HEK293T (cell line): ENCODE results near the gene CAMKK1.

Source experiments
- CTCF ChIA-PET: fragments of 350-600 bp; formaldehyde crosslinking; extraction: SDS; loops from one replicate; lab custom pipeline; 2021; ENCODE audit warnings: antibody characterized with exemption, inconsistent platforms; lab: Yijun Ruan, JAX
- POLR2A ChIA-PET: fragments of 350-600 bp; formaldehyde crosslinking; extraction: SDS; loops from one replicate; lab custom pipeline; 2020; ENCODE audit warnings: antibody characterized with exemption, inconsistent platforms; lab: Yijun Ruan, JAX
- DNase-seq: peaks from one replicate; pipeline ENCODE4 v3.0.0; 2012; ENCODE audit warnings: mixed read lengths; ENCODE audit errors: extremely low spot score
- ARNT ChIP-seq: fragments of 450-650 bp; IDR thresholded peaks from 2 replicates; pipeline ENCODE4 v1.6.1; 2017; ENCODE audit warnings: mild to moderate bottlenecking
- BHLHE40 ChIP-seq: fragments of 450-650 bp; IDR thresholded peaks from 2 replicates; pipeline ENCODE4 v1.6.1; 2016; ENCODE audit warnings: mild to moderate bottlenecking, moderate library complexity, borderline replicate concordance
- CTBP1 ChIP-seq: fragments of 450-650 bp; IDR thresholded peaks from 2 replicates; pipeline ENCODE4 v1.6.1; 2016; ENCODE audit warnings: borderline replicate concordance
- ELF4 ChIP-seq: fragments of 450-650 bp; IDR thresholded peaks from 2 replicates; pipeline ENCODE4 v1.6.1; 2017; ENCODE audit warnings: antibody characterized with exemption
- FOXA1 ChIP-seq: fragments of 450-650 bp; IDR thresholded peaks from 2 replicates; pipeline ENCODE4 v1.6.1; 2016; ENCODE audit warnings: mild to moderate bottlenecking
- FOXK2 ChIP-seq: fragments of 450-650 bp; IDR thresholded peaks from 2 replicates; pipeline ENCODE4 v1.6.1; 2016; ENCODE audit warnings: mild to moderate bottlenecking
- FOXM1 ChIP-seq: fragments of 450-650 bp; IDR thresholded peaks from 2 replicates; pipeline ENCODE4 v1.6.1; 2017; ENCODE audit warnings: mild to moderate bottlenecking, borderline replicate concordance
- HDGF ChIP-seq: fragments of 450-650 bp; IDR thresholded peaks from 2 replicates; pipeline ENCODE4 v1.6.1; 2017; ENCODE audit warnings: antibody characterized with exemption, borderline replicate concordance
- L3MBTL2 ChIP-seq: fragments of 450-650 bp; conservative IDR thresholded peaks from 2 replicates; pipeline ENCODE4 v1.6.1; 2016; ENCODE audit warnings: mild to moderate bottlenecking
- LEF1 ChIP-seq: fragments of 450-650 bp; IDR thresholded peaks from 2 replicates; pipeline ENCODE4 v1.6.1; 2017; ENCODE audit warnings: mild to moderate bottlenecking, borderline replicate concordance
- NFRKB ChIP-seq: fragments of 450-650 bp; IDR thresholded peaks from 2 replicates; pipeline ENCODE4 v1.6.1; 2016; ENCODE audit warnings: mild to moderate bottlenecking, moderate library complexity
- PKNOX1 ChIP-seq: fragments of 450-650 bp; IDR thresholded peaks from 2 replicates; pipeline ENCODE4 v1.6.1; 2016
- SP1 ChIP-seq: fragments of 450-650 bp; IDR thresholded peaks from 2 replicates; pipeline ENCODE4 v1.6.1; 2017
- SUZ12 ChIP-seq: fragments of 450-650 bp; IDR thresholded peaks from 2 replicates; pipeline ENCODE4 v1.6.1; 2016; ENCODE audit warnings: mild to moderate bottlenecking
- TARDBP ChIP-seq: fragments of 450-650 bp; IDR thresholded peaks from 2 replicates; pipeline ENCODE4 v1.6.1; 2016
- ZNF384 ChIP-seq: fragments of 450-650 bp; IDR thresholded peaks from 2 replicates; pipeline ENCODE4 v1.6.1; 2016

The CAMKK1 gene

DNA sequence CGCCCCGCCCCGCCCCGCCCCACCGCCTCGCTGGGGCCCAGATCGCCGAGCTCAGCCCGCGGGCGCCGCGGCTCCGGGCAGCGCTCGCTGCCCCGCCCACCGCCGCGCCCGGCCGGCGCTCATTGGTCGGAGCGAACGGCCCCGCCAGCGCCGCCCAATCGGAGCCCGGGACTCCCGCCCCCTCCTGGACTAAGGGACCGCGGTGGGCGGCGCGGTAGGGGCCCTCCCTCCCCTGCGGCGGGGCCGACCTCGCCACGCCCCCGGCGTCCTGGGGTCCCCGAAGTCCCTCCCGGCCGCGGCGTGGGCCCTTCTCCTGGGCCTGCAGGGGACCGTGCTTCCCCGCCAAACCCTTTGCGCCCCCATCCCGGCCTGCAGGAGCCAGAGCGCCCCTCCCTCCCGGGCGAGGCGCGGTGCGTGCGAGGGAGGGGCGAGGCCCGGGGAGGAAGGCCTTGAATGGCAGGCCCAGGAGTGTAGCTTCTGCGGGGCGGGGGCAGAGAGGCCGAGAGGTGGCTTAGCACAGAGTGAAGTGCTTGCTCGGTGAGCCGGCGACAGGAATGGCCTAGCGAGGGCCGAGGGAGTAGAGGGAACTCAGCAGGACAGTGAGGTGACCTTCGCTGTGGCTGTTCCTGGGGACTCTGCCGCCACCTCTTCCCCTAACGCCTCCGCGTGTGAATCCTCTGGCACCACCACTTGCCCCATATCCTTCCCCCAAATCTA is at the start of gene CAMKK1:
Gene CAMKK1, minus strand, starts transcription at position 51 of the 717 bp plus-strand sequence. CDS start 7,366 bp downstream, outside the sequence.
- ChIA-PET CTCF (interaction anchor here (0.6 to 1.7 kb wide), 3 partner anchors 21 to 158 kb away, joined by 3 to 5 read pairs (median 4); no protein-coding TSS in a partner anchor), POLR2A (interaction anchor here (0.6 to 1.8 kb wide), 5 partner anchors 10 to 155 kb away, joined by 3 to 5 read pairs (median 4); no protein-coding TSS in a partner anchor)
- DNase-seq: peak; percentile 96
- TF ChIP-seq FOXM1 (peak; percentile 58), HDGF (0 out of 2 replicates have a peak, but pooled peaks have one; percentile 54), ARNT (no peak), BHLHE40 (no peak), SP1 (no peak), ZNF384 (no peak), CTBP1 (no peak), L3MBTL2 (peak; percentile 50; the same call in 1 of the 2 replicates), TARDBP (no peak), PKNOX1 (peak; percentile 95), ELF4 (no peak), FOXA1 (no peak), LEF1 (no peak)

GRCh38 chr17:3940965-3941698 is 48.3 kb upstream of the CAMKK1 start:
- TF ChIP-seq TARDBP (no peak), NFRKB (no peak), LEF1 (no peak), ARNT (no peak), FOXK2 (no peak)
- POLR2A ChIA-PET: no interaction called here
- no peak for DNase-seq
- CTCF ChIA-PET: no interaction called here

DNA sequence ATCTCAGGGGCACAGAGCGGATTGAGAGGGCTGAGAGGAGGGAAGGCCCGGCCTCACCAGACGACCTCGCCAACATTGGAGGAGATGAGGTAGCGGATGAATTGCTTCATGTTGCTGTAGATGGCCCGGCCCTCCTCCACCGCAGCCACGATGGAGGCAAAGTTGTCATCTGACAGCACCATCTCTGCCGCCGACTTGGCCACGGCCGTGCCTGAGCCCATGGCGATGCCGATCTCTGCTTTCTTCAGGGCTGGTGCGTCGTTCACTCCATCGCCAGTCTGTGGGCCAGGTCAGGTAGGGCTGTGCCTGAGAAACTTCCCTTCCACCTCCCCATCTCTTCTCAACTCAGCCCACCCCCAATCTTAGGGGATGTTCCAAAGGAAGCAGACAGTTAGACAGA is 44.5 kb upstream of the CAMKK1 start:
- TF ChIP-seq ZNF384: no peak
- TF ChIP-seq HDGF: no peak
- TF ChIP-seq SP1: no peak
- TF ChIP-seq ELF4: no peak
- no peak for TF ChIP-seq NFRKB
- TF ChIP-seq BHLHE40: no peak
- no peak for TF ChIP-seq PKNOX1
- no peak for TF ChIP-seq LEF1
- no peak for TF ChIP-seq FOXK2
- no peak for TF ChIP-seq ARNT
- TF ChIP-seq SUZ12: no peak
- CTCF ChIA-PET: no interaction called here
- POLR2A ChIA-PET: no interaction called here
- no peak for DNase-seq

- no peak for DNase-seq
- TF ChIP-seq ELF4 (no peak), FOXK2 (no peak), FOXM1 (no peak), HDGF (no peak), FOXA1 (no peak), ARNT (no peak), ZNF384 (no peak), NFRKB (no peak), CTBP1 (no peak), BHLHE40 (no peak), TARDBP (no peak), PKNOX1 (no peak), SUZ12 (no peak), SP1 (no peak), LEF1 (no peak), L3MBTL2 (no peak)
- CTCF ChIA-PET: interaction anchor here (0.6 to 1.7 kb wide), 3 partner anchors 22 to 422 kb away, joined by 3 to 6 read pairs (median 3); no protein-coding TSS in a partner anchor
- POLR2A ChIA-PET: interaction anchor here (1.4 kb wide), 1 partner anchor 29 kb away, joined by 3 read pairs; no protein-coding TSS in a partner anchor
Observed at GRCh38 chr17:3935825-3936355, 43.0 kb upstream of the CAMKK1 start.

GRCh38 chr17:3935140-3935542 is 42.3 kb upstream of the CAMKK1 start:
- peak; percentile 84 for DNase-seq
- POLR2A ChIA-PET: interaction anchor here (1.4 kb wide), 1 partner anchor 30 kb away, joined by 3 read pairs; no protein-coding TSS in a partner anchor
- CTCF ChIA-PET: interaction anchor here (0.6 to 1.7 kb wide), 3 partner anchors 22 to 83 kb away, joined by 3 to 6 read pairs (median 3); no protein-coding TSS in a partner anchor
- TF ChIP-seq ZNF384: peak; percentile 72
- TF ChIP-seq TARDBP: no peak
